Activated naive CD4-positive, alpha-beta T cell (primary cell): ENCODE data around the gene ENGASE.

Experiments used
- DNase-seq, 4 experiments: peaks; one replicate each; lab custom pipeline; 2025; lab: John Stamatoyannopoulos, UW

Gene ENGASE

GRCh38 chr17:79094261-79094660 lies 19.6 kb downstream of the ENGASE start:
- no peak for DNase-seq

DNA sequence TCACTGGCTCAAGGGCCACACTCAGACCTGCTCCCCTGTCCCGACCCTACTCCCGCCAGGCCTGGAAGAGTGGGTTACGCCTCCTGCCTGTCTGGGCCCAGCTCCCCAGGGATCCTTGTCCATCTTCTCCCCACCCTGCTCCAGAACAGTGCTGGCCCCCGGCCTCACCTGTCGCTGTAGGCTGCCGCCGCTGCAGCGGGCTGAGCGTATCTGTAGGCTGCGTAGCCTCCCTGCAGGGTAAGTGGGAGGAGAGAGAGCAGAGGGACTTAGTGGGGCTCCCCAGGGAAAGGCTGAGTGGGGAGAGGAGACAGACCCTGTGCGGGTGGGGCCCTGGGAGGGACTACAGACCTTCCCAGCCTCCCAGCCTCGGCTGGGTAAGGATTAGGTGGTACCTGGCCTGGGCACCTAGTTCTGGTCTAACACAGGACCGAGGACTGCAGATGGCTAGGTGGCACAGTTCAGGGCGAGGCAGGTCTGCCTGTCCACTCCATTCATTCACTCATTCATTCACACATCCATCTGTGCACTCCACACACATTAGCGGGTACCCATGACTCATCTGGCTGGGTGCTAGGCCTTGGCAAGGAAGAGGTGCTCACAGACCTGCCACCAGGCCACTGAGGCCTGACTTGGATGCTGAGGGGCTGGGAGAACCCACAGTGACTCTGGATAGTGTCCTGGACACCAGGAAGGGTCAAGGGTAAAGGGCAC lies 20.9 kb downstream of the ENGASE start:
- no peak for DNase-seq

DNA sequence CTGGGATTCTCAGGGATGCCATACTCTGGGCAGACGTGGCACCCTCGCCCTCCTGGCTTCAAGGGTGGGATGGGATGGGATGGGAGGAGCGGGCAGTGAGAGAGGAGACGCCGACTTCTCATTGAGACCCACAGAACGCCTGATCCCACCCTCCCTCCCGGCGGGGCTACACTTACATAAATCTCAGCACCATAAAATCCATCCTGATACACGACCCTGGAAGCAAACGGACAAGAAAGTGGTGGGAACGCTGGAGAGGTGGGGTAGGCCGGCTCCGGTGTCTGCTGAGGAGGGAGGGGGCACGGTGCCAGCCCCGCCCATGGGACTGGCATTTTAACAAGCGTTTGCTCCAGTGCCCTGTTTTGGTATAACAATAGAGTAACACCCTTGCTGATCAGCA lies 21.9 kb downstream of the ENGASE start:
- no peak for DNase-seq

DNA sequence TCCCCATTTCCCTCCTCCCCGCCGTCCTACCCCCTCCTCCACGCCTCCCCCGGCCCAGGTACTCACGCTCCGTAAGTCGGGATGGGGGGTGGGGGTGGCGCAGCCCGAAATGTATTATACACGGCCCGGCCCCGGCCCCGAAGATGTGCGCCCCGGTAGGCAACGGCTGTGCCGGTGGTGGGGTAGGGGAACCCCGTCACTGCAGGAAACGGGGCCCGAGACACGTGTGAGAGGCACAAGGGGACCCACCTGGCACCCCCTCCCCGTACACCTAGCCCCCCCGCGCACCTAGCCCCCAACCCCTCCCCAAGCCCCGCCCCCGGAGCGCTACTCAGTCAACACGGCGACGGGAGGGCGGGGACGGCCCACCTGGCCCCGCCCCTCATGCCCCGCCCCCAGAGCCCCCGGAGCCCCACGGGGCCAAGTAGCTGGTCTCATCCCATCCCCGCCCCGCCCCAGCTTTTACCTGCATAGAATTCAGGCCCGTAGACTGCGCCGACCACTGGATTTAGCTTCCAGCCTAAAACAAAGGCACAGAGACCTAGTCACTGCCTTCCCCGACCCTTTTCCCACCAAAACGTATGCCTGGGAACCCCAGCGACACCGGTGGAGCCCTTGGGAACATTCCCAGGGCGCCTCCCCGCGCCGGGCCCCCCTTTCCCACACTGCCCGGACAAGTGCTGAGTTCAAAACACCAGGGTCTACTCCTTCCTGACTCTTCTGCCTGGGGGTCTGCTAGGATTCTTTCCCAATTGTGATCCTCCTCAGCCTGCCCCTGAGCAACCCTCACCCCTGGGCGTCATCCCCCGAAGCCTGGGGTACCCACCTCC lies 22.8 kb downstream of the ENGASE start:
- no peak for DNase-seq

- no peak for DNase-seq
Observed at GRCh38 chr17:79098282-79098867, 23.8 kb downstream of the ENGASE start.

GRCh38 chr17:79100405-79100804 lies 25.8 kb downstream of the ENGASE start:
- no peak for DNase-seq

- DNase-seq = no peak
Observed at GRCh38 chr17:79101111-79101673, 26.6 kb downstream of the ENGASE start.

- no peak for DNase-seq
Observed at GRCh38 chr17:79102214-79102613, 27.6 kb downstream of the ENGASE start.

- DNase-seq = no peak
Observed at GRCh38 chr17:79104898-79105600, 30.4 kb downstream of the ENGASE start.

DNA sequence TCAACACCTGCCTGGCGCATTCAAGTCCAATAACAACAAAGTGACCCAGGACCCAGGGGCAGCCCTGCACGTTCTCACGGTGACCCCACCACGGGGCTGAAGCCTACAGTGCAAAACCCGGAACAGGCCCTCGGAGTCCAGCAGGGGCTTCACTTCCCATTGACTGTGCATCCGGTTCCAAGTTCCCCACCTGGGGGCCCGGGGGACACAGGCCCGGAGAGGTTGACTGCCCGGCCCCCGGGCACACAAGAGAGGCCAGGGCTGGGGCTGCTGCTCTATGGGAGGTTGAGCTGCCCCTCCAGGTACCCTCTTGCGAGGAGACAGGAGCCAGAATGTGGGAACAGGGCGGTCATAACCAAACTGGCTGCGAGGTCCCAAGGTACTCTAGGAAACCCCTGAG lies 31.3 kb downstream of the ENGASE start:
- DNase-seq = no peak

DNA sequence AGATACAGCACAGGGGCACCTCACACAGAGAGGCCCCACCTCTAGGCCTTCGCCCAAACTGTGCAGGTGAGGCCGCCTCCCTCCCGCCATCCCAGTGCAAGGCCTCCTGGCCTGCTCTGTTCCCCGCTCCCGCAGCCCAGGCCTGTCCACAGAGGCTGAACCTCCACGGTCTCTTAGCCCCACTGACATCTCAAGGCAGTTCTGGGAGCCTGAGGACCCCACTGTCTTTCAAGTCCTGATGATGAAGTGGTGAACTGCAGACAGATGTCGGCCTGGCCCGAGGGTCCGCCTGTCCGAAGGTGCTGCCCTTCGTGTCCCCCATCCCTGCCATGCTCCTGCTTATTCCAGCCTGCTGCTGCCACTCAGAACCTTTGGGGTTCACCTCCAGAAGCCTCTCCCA lies 32.3 kb downstream of the ENGASE start:
- DNase-seq = no peak

GRCh38 chr17:79107499-79108231 lies 33.0 kb downstream of the ENGASE start:
- no peak for DNase-seq

DNA sequence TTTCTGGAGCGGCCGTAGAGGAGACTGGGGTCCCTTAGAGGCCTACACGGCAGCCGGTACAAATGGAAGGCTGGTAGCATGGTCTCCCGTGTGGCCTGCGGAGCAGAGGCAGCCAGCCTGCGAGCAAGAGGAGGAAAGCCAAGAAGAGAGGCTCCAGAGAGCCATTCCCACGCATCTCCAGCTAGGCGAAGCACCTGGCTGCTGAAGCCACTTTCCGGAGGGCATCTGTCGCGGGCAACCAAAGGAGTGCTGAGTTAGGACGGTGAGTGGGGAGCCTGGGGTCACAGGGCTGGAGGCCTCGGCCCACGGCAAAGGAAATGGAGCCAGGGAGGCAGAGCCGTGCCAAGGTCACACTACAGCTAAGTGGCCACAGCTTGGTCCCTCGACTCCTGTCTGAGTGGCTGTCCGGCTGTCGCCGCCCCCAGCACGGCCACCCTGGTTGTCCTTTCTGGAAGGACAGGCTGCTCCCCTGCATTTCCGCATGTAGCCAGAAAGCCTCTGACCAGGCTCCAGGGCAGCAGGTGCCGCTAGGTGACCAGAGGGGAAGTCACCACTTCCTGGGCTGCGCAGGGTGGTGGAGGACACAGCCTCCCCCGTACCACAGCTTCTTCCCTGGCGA lies 33.7 kb downstream of the ENGASE start:
- no peak for DNase-seq

DNA sequence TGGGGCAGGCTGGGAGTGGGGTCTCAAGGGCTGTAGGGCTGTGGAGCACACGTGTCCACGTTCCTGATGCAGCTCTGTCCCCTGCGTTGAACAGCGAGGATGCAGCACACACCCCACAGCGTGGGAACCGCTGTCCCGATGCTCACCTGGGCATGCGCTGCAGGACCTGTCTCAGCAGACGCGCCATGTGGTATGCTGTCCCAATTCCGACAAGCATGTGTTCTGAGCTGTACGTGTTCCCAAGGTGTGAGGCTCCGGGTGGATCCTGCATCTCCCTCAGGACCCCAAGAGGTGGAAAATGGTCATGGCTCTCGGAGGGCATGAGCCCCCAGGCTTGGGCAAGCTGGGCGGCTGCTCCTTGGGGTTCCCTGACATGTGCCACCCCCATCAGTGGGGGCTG lies 34.2 kb downstream of the ENGASE start:
- DNase-seq = no peak

DNA sequence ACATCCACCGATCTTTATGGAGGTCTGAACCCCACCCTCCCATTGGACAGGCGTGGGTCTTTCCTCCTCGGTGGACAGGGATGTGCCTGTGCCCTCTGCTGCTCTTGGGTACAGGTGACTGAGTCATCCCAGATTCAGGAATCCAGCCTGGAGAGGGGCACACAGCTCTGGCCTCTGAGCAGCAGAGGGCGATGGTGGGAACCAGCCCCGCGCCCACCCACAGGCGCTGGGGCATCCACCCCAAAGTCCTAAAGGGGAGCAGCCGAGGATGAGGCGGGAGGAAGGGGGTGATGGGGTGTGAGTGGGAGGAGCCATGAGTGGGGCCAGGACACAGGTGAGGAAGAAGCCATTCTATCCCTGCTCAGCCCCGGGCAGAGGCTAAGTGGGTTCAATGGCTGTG lies 35.0 kb downstream of the ENGASE start:
- DNase-seq = no peak

DNA sequence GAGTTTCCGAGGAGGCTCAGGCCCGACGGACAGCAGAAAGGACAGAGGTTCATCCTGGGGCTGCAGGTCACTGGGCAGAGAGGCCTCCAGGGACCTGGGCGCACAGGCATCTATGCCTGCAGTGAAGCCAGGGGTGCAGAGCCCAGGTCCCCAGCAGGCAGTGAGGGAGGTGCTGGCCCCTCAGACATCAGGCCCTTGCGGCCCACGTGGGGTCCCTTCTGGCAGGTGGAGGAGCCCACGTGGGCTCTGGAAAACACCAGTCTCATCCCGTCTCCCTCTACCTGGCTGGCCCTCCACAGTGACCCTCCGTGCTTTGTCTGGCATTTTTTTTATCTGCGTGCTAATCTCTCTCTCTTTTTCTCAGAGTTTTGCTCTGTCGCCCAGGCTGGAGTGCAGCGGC lies 36.5 kb downstream of the ENGASE start:
- no peak for DNase-seq

DNA sequence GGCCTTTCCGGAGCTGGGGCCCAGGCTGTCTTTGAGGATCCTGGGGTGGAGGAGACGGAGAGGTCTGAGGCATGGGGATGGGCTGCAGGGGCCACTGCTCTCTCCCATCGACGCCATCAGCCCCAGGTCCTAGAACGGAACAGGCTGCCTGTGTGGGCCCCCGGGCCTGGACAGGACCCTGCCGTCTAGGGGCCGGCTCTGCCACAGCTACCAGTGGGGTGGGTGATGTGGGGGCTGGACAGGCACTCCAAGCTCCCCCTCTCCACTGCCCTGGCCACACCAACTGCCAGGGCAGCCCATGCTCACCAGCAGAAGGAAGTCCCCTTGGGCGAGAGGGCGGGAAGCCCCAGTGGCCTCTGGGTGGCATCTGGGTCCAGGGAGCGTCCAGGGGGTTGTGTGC lies 37.8 kb downstream of the ENGASE start:
- DNase-seq = no peak

GRCh38 chr17:79113699-79114457 lies 39.3 kb downstream of the ENGASE start:
- DNase-seq = no peak

GRCh38 chr17:79114458-79115301 lies 40.1 kb downstream of the ENGASE start:
- no peak for DNase-seq
